ENCODE results near the gene ESRRA. TPM values are rescaled to one million over a fixed set of nuclear protein-coding genes. Genes with fewer than 3 reads are reported as not detected.

The ESRRA gene
- total RNA-seq, 1 experiment from 2014 or later: 53.4 TPM

- peak; percentile 62 for TF ChIP-seq CTCF (IDR thresholded peaks at IDR 0.05; ENCODE audit: unreplicated experiment)
These were observed 26.4 kb downstream of the ESRRA start for GRCh38 chr11:64331569-64332371.

GRCh38 chr11:64333556-64333955, 28.2 kb downstream of the ESRRA start:
- Mint-ChIP-seq H3K27ac (ENCODE audit: unreplicated experiment) (no peak overlapping the region), H3K4me1 (ENCODE audit: low read depth, unreplicated experiment) (peaks cover 24% of the 10 kb centered on the region), H3K4me3 (ENCODE audit: low read depth, unreplicated experiment) (no peak overlapping the region), H3K9me3 (ENCODE audit: low read depth, unreplicated experiment) (no peaks in the 10 kb centered on the region), H3K36me3 (ENCODE audit: insufficient read depth, unreplicated experiment) (peaks cover 8% of the 10 kb centered on the region), H3K27me3 (ENCODE audit: unreplicated experiment) (no peaks in the 10 kb centered on the region)
- no peak for TF ChIP-seq CTCF (IDR thresholded peaks at IDR 0.05; ENCODE audit: unreplicated experiment)
- DNase-seq: no peak
- CTCF ChIA-PET: interaction anchor here (1.7 to 2.8 kb wide), 2 partner anchors 21 to 33 kb away, joined by 4 to 25 read pairs; no protein-coding TSS in a partner anchor
- intact Hi-C loops (cut with micrococcal nuclease; ENCODE audit: unreplicated experiment): no loop called here
- BruUV-seq (replicated peaks): no TSS peak

More at GRCh38 chr11:64331569-64332371, 26.4 kb downstream of the ESRRA start:
- H3K27ac Mint-ChIP-seq (ENCODE audit: unreplicated experiment): no peak overlapping the region
- CTCF ChIA-PET: interaction anchor here (1.0 to 2.8 kb wide), 8 partner anchors 11 to 50 kb away, joined by 3 to 58 read pairs (median 4); partner anchors contain the start of genes BAD, PRDX5 and TRMT112
- peaks cover 8% of the 10 kb centered on the region for H3K36me3 Mint-ChIP-seq (ENCODE audit: insufficient read depth, unreplicated experiment)
- intact Hi-C loops (cut with micrococcal nuclease; ENCODE audit: unreplicated experiment): no loop called here
- H3K4me3 Mint-ChIP-seq (ENCODE audit: low read depth, unreplicated experiment): no peak overlapping the region
- H3K9me3 Mint-ChIP-seq (ENCODE audit: low read depth, unreplicated experiment): peaks cover 3% of the 10 kb centered on the region
- no peaks in the 10 kb centered on the region for H3K27me3 Mint-ChIP-seq (ENCODE audit: unreplicated experiment)
- no TSS peak for BruUV-seq (replicated peaks)
- peak; percentile 84 for DNase-seq
- H3K4me1 Mint-ChIP-seq (ENCODE audit: low read depth, unreplicated experiment): peaks cover 24% of the 10 kb centered on the region

- H3K4me3 Mint-ChIP-seq (ENCODE audit: low read depth, unreplicated experiment): peak overlapping the region; percentile 7
- no peak for TF ChIP-seq CTCF (IDR thresholded peaks at IDR 0.05; ENCODE audit: unreplicated experiment)
- no peaks in the 10 kb centered on the region for H3K27me3 Mint-ChIP-seq (ENCODE audit: unreplicated experiment)
- H3K9me3 Mint-ChIP-seq (ENCODE audit: low read depth, unreplicated experiment): no peaks in the 10 kb centered on the region
- peak; percentile 87 for DNase-seq
- CTCF ChIA-PET: interaction anchor here (1.3 to 1.5 kb wide), 2 partner anchors 17 to 20 kb away, joined by 7 to 17 read pairs; partner anchors contain the start of genes PRDX5 and TRMT112
- peaks cover 24% of the 10 kb centered on the region for H3K4me1 Mint-ChIP-seq (ENCODE audit: low read depth, unreplicated experiment)
- intact Hi-C loops (cut with micrococcal nuclease; ENCODE audit: unreplicated experiment): no loop called here
- no TSS peak for BruUV-seq (replicated peaks)
- H3K36me3 Mint-ChIP-seq (ENCODE audit: insufficient read depth, unreplicated experiment): peaks cover 8% of the 10 kb centered on the region
- peak overlapping the region; percentile 57 for H3K27ac Mint-ChIP-seq (ENCODE audit: unreplicated experiment)
These were observed 29.7 kb downstream of the ESRRA start for GRCh38 chr11:64334764-64335735.

GRCh38 chr11:64337538-64338249, 32.4 kb downstream of the ESRRA start:
- Mint-ChIP-seq H3K4me3 (ENCODE audit: low read depth, unreplicated experiment) (no peak overlapping the region), H3K27ac (ENCODE audit: unreplicated experiment) (no peak overlapping the region), H3K4me1 (ENCODE audit: low read depth, unreplicated experiment) (peaks cover 14% of the 10 kb centered on the region), H3K36me3 (ENCODE audit: insufficient read depth, unreplicated experiment) (peaks cover 8% of the 10 kb centered on the region), H3K27me3 (ENCODE audit: unreplicated experiment) (no peaks in the 10 kb centered on the region), H3K9me3 (ENCODE audit: low read depth, unreplicated experiment) (no peaks in the 10 kb centered on the region)
- DNase-seq: no peak
- CTCF ChIA-PET: interaction anchor here (0.7 to 0.8 kb wide), 2 partner anchors 17 to 20 kb away, joined by 3 to 7 read pairs; partner anchors contain the start of gene PRDX5
- intact Hi-C loops (cut with micrococcal nuclease; ENCODE audit: unreplicated experiment): no loop called here
- TF ChIP-seq CTCF (IDR thresholded peaks at IDR 0.05; ENCODE audit: unreplicated experiment): no peak
- BruUV-seq (replicated peaks): no TSS peak
